Type B pancreatic cell (in vitro differentiated cells): ENCODE measurements around the gene KTN1. TPM values are rescaled to one million over a fixed set of nuclear protein-coding genes. Genes with fewer than 3 reads are reported as not detected.

ENCODE experiments used
- DNase-seq: peaks from one replicate; pipeline ENCODE4 v3.0.0; 2021; ENCODE audit warnings: mixed read lengths; ENCODE audit not compliant: unreplicated experiment; ENCODE audit errors: extremely low spot score
- H3K27ac Mint-ChIP-seq: 2 replicates; pipeline ENCODE4 v1.8.0; 2021; ENCODE audit warnings: mild to moderate bottlenecking, mixed read lengths
- H3K27me3 Mint-ChIP-seq: 2 replicates; pipeline ENCODE4 v1.8.0; 2021; ENCODE audit warnings: mixed read lengths
- H3K36me3 Mint-ChIP-seq: 2 replicates; pipeline ENCODE4 v1.8.0; 2021; ENCODE audit warnings: mixed read lengths
- H3K4me1 Mint-ChIP-seq: one replicate; pipeline ENCODE4 v1.8.0; 2021; ENCODE audit warnings: mixed read lengths; ENCODE audit not compliant: unreplicated experiment
- H3K4me3 Mint-ChIP-seq: 2 replicates; pipeline ENCODE4 v1.8.0; 2021; ENCODE audit warnings: mild to moderate bottlenecking, mixed read lengths
- H3K9me3 Mint-ChIP-seq: 2 replicates; pipeline ENCODE4 v1.8.0; 2021; ENCODE audit warnings: mixed read lengths
- total RNA-seq: library from RNA; stranded (reverse); gene quantifications from 2 replicates; pipeline ENCODE4 v1.2.1, GENCODE V29; 2021; ENCODE audit warnings: low replicate concordance
- TF ChIP-seq, protein P1 (sequence below): fragments of 200-600 bp; sonication (generic); conservative IDR thresholded peaks from 2 replicates; pipeline ENCODE4 v1.5.0; 2021; ENCODE audit warnings: antibody characterized with exemption, mild to moderate bottlenecking

The KTN1 gene
- total RNA-seq, 1 donor from 2014 or later, result 105 TPM

DNA sequence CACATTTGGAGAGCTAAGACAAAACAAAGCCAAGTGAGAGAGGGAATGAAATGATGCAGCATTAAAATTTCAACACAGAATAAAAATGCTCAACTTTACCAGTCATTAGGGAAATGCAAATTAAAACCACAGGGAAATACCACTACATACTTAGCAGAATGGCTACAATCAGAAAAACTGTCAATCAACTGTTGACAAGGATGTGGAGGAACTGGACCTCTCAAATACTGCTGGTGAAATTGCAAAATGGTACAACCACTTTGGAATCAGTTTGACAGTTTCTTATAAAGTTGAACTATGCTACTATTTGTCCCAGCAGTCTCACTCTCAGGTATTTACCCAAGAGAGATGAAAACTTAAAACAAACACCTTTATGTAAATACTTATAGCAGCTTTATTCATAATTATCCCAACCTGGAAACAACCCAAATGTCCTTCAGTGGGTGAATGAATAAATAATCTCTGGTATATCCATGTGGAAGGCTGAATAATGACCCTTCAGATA, 43.8 kb upstream of the KTN1 start:
- Mint-ChIP-seq H3K27me3 (no peaks in the 10 kb centered on the region), H3K36me3 (peaks cover 4% of the 10 kb centered on the region), H3K4me1 (peaks cover 5% of the 10 kb centered on the region), H3K4me3 (no peak overlapping the region), H3K9me3 (no peaks in the 10 kb centered on the region), H3K27ac (no peak overlapping the region)
- DNase-seq, result no peak
- TF ChIP-seq, protein P1, sequence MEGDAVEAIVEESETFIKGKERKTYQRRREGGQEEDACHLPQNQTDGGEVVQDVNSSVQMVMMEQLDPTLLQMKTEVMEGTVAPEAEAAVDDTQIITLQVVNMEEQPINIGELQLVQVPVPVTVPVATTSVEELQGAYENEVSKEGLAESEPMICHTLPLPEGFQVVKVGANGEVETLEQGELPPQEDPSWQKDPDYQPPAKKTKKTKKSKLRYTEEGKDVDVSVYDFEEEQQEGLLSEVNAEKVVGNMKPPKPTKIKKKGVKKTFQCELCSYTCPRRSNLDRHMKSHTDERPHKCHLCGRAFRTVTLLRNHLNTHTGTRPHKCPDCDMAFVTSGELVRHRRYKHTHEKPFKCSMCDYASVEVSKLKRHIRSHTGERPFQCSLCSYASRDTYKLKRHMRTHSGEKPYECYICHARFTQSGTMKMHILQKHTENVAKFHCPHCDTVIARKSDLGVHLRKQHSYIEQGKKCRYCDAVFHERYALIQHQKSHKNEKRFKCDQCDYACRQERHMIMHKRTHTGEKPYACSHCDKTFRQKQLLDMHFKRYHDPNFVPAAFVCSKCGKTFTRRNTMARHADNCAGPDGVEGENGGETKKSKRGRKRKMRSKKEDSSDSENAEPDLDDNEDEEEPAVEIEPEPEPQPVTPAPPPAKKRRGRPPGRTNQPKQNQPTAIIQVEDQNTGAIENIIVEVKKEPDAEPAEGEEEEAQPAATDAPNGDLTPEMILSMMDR, result no peak

DNA sequence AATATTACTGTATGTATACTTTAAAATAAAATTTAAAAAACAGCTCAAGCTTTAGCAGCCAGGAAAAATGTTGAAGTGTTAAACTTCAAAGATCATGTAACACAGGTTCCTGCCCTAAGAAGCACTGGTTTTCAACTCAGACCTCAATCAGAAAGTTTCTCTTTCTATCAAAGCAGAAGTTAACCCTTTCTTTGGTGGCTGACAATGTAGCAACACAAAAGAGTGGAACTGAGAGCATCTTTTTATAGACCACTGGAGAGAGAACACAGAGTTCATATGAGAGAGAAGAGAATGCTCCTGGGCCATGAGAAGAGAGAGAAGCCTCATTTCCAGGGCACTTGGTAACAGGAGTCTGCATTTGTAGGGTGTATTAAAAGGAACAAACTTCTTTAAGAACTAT, 42.2 kb upstream of the KTN1 start:
- TF ChIP-seq, protein P1, result no peak
- Mint-ChIP-seq H3K36me3 (peaks cover 4% of the 10 kb centered on the region), H3K4me3 (no peak overlapping the region), H3K27ac (no peak overlapping the region), H3K4me1 (peaks cover 12% of the 10 kb centered on the region), H3K27me3 (no peaks in the 10 kb centered on the region), H3K9me3 (no peaks in the 10 kb centered on the region)
- DNase-seq, result no peak

DNA sequence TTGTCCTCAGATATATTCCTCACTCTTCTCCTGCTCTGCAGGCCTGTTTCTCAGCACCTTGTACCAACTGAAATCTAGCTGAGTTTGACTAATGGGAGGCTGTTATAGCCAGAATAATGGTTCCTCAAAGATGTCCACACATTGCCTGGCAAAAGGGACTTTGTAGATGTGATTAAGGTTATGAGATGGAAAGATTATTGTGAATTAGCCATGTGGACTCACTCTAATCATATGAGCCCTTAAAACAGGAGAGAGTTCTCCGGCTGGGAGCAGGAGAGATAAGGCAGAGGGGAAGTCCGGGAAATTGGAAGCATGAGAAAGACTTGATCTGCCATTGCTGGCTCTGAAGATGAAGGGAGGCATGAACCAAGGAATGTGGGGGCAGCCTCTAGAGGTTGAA, 40.0 kb upstream of the KTN1 start:
- TF ChIP-seq, protein P1, result no peak
- H3K36me3 Mint-ChIP-seq, result peaks cover 4% of the 10 kb centered on the region
- H3K9me3 Mint-ChIP-seq, result no peaks in the 10 kb centered on the region
- H3K27ac Mint-ChIP-seq, result no peak overlapping the region
- H3K4me1 Mint-ChIP-seq, result peaks cover 7% of the 10 kb centered on the region
- H3K27me3 Mint-ChIP-seq, result no peaks in the 10 kb centered on the region
- H3K4me3 Mint-ChIP-seq, result no peak overlapping the region
- DNase-seq, result no peak

DNA sequence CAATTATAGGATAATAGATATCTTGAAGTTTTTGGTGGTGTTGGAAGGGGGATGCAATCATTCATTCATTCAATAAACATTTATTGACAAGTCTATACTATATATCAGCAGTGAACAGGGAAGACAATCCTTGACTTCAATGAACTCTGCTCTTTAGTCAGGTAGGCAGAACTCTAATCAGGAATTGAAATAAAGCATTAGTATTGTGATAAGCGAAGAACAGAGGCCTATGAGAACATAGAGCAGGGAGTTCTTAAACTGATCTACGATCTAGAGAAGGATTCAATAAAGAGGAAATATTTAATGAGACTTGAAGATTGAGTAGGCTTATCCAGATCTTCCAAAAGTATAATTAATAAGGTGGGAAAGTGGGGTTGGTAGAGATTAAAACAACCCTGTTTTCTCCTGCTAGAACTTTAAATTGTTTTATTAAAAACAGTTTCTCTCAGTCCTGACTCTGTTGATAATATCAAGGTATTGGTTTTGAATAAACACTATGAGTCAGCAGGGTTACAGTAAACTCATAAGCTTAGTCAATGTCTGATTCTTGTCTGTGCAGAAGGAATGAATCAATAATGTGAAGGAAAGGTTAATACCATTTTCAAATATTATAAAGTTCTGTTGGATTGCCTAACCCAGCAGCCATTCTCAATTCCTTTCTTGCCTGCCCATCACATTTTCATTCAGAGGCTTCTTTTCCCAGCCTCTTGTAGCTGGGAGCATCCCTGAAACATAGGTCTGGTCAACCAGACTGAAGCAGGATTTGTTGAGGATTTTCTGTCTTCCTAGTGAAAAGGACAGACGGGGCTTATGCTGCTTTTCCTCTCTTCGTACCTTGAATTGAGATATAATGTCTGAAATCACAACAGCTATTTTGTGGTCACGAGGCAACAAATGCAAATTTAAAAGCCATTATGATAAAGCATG, 38.9 kb upstream of the KTN1 start:
- Mint-ChIP-seq H3K27me3 (no peaks in the 10 kb centered on the region), H3K36me3 (peaks cover 4% of the 10 kb centered on the region), H3K4me1 (peaks cover 7% of the 10 kb centered on the region), H3K4me3 (no peak overlapping the region), H3K9me3 (no peaks in the 10 kb centered on the region), H3K27ac (no peak overlapping the region)
- TF ChIP-seq, protein P1, result no peak
- DNase-seq, result no peak

DNA sequence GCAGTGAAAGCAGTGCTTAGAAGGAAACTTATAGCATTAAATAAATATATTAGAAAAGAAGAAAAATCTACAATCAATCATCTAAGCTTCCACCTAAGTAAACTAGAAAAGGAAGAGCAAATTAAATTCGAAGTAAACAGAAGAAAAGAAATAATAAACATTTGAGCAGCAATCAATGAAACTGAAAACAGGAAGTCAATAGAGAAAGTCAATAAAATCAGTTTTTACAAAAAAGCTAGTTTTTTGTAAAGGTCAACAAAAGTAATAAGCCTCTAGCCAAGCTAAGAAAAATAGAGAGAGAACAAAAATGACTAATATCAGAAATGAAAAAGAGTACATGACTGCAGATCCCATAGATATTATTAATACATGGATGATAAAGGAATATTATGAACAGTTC, 34.2 kb upstream of the KTN1 start:
- peaks cover 4% of the 10 kb centered on the region for H3K36me3 Mint-ChIP-seq
- H3K4me3 Mint-ChIP-seq, result no peak overlapping the region
- DNase-seq, result no peak
- no peak overlapping the region for H3K27ac Mint-ChIP-seq
- no peaks in the 10 kb centered on the region for H3K27me3 Mint-ChIP-seq
- H3K9me3 Mint-ChIP-seq, result no peaks in the 10 kb centered on the region
- TF ChIP-seq, protein P1, result no peak
- H3K4me1 Mint-ChIP-seq, result peaks cover 12% of the 10 kb centered on the region
